Naive thymus-derived CD4-positive, alpha-beta T cell (primary cell): ENCODE results near the gene FKBP1C. TPM values are rescaled to one million over a fixed set of nuclear protein-coding genes. Genes with fewer than 3 reads are reported as not detected.
"Not testable (repeated sequence)": the region's sequence is repeated elsewhere in the genome, so short reads cannot be mapped to it uniquely, and the experiment has no call there.

Experiments
- ATAC-seq: fragments of 150-1000 bp; cut with Tn5 transposase; 2 replicates; pipeline ENCODE4 v1.10.0; 2021; ENCODE audit warnings: mild to moderate bottlenecking, moderate library complexity
- CTCF ChIA-PET: fragments of 350-600 bp; sonication (Branson Sonifier 250); formaldehyde crosslinking; loops from one replicate; lab custom pipeline; 2021; ENCODE audit warnings: antibody characterized with exemption; lab: Charles Lee
- POLR2A ChIA-PET: fragments of 350-600 bp; sonication (Branson Sonifier 250); formaldehyde crosslinking; loops from one replicate; lab custom pipeline; 2021; ENCODE audit warnings: antibody characterized with exemption, inconsistent platforms; lab: Charles Lee
- DNase-seq, 9 donors: peaks; one replicate each; pipeline versions ENCODE4 v3.0.0 to v3.0.0-alpha.2; 2020 to 2022; ENCODE audit warnings: mixed read lengths in 1 of 9
- H3K27ac ChIP-seq: one replicate; pipeline ENCODE4 v1.7.0; 2013; ENCODE audit warnings: mild to moderate bottlenecking, low read depth, low read length, moderate library complexity
- H3K27me3 ChIP-seq, 2 donors: one replicate each; pipeline ENCODE4 v1.7.0; 2013; ENCODE audit warnings: low read length in 2 of 2, mild to moderate bottlenecking in 2 of 2, moderate library complexity in 2 of 2; ENCODE audit not compliant: control insufficient read depth in 2 of 2, insufficient read depth in 2 of 2
- H3K36me3 ChIP-seq, 3 experiments: 1 replicate in 2 of 3; 2 replicates in 1 of 3; pipeline ENCODE4 v1.7.0; 2013; ENCODE audit warnings: low read length in 3 of 3, mild to moderate bottlenecking in 3 of 3, moderate library complexity in 1 of 3; ENCODE audit not compliant: insufficient read depth in 3 of 3, control insufficient read depth in 2 of 3
- H3K4me1 ChIP-seq, 2 donors: one replicate each; pipeline ENCODE4 v1.7.0; 2013; ENCODE audit warnings: low read length in 2 of 2, mild to moderate bottlenecking in 2 of 2, moderate library complexity in 1 of 2; ENCODE audit not compliant: control insufficient read depth in 2 of 2, insufficient read depth in 2 of 2
- H3K4me3 ChIP-seq: 2 replicates; pipeline ENCODE4 v1.7.0; 2013; ENCODE audit warnings: mild to moderate bottlenecking, low read length
- H3K9me3 ChIP-seq, 3 experiments: 1 replicate in 2 of 3; 2 replicates in 1 of 3; pipeline ENCODE4 v1.7.0; 2013; ENCODE audit warnings: low read length in 3 of 3; ENCODE audit not compliant: control insufficient read depth in 2 of 3
- H3K27ac Mint-ChIP-seq, 9 donors: one replicate each; pipeline ENCODE4 v1.8.0; 2020 to 2022; ENCODE audit warnings: mixed read lengths in 9 of 9, mild to moderate bottlenecking in 8 of 9, moderate library complexity in 5 of 9, inconsistent platforms in 2 of 9
- H3K27me3 Mint-ChIP-seq, 5 donors: one replicate each; pipeline ENCODE4 v1.8.0; 2021 to 2022; ENCODE audit warnings: mixed read lengths in 5 of 5, mild to moderate bottlenecking in 1 of 5
- H3K36me3 Mint-ChIP-seq, 5 donors: one replicate each; pipeline ENCODE4 v1.8.0; 2020 to 2022; ENCODE audit warnings: mixed read lengths in 5 of 5, mild to moderate bottlenecking in 3 of 5, inconsistent platforms in 1 of 5
- H3K4me1 Mint-ChIP-seq, 7 donors: one replicate each; pipeline ENCODE4 v1.8.0; 2020 to 2022; ENCODE audit warnings: mixed read lengths in 7 of 7, mild to moderate bottlenecking in 3 of 7, inconsistent platforms in 1 of 7
- H3K4me3 Mint-ChIP-seq, 10 donors: one replicate each; pipeline ENCODE4 v1.8.0; 2020 to 2022; ENCODE audit warnings: mild to moderate bottlenecking in 10 of 10, mixed read lengths in 10 of 10, moderate library complexity in 6 of 10, inconsistent platforms in 2 of 10
- H3K9me3 Mint-ChIP-seq, 11 donors: one replicate each; pipeline ENCODE4 v1.8.0; 2020 to 2022; ENCODE audit warnings: mixed read lengths in 11 of 11, mild to moderate bottlenecking in 4 of 11, inconsistent platforms in 1 of 11, moderate library complexity in 1 of 11
- intact Hi-C, 2 donors: fragments of 100-400 bp; cut with micrococcal nuclease; formaldehyde crosslinking; loops; one replicate each; pipeline ENCODE4 v1.15.1; 2023
- polyA plus RNA-seq, 2 donors: library from polyadenylated mRNA; unstranded; fragments of 300-500 nt; fragmentation: Illumina TruSeq; gene quantifications; one replicate each; pipeline ENCODE4 v1.2.3, GENCODE V29; 2021
- total RNA-seq, 6 experiments: library from RNA in 5 of 6; stranded (reverse) in 5 of 6; gene quantifications; 1 replicate in 5 of 6; 2 replicates in 1 of 6; pipeline ENCODE4 v1.2.3 and lab custom pipeline; 2021 to 2026

The FKBP1C gene
- total and polyA plus RNA-seq, 7 experiments from 2014 or later: 0.15 to 1.6 TPM; not detected in 5

DNA sequence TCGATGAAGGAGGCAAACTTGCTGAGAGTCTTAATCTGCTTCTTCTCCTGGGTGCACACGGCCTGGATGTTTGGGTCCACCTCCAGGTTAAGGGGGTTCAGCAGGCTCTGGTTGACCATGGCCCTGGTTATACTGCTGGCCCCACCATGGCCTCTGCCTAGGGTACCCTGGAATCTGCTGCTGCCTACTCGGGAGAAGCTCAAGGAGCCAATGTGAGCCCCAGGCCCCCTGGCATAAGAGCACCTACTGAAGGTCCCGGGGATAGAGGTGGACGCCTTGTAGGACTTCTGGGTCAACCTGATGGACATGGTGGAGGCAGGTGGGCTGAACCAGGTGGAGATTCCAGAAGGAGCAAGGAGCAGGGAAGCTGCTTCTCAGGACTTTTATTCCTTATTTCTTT, 17.9 kb upstream of the FKBP1C start:
- Mint-ChIP-seq H3K27ac (no peak overlapping the region), H3K36me3 (no peaks in the 10 kb centered on the region), H3K27me3 (peaks cover 0 to 4% (median 0%) of the 10 kb centered on the region in 5 donors), H3K4me1 (no peaks in the 10 kb centered on the region), H3K4me3 (no peak overlapping the region), H3K9me3 (peaks cover 0 to 13% (median 4%) of the 10 kb centered on the region in 11 donors)
- H3K36me3 ChIP-seq: no peaks in the 10 kb centered on the region
- CTCF ChIA-PET: no interaction called here
- DNase-seq: no peak
- H3K4me3 ChIP-seq: no peak overlapping the region
- no peaks in the 10 kb centered on the region for H3K4me1 ChIP-seq
- H3K27me3 ChIP-seq: no peaks in the 10 kb centered on the region
- peak; percentile 22 for ATAC-seq
- H3K27ac ChIP-seq: no peak overlapping the region
- H3K9me3 ChIP-seq: no peaks in the 10 kb centered on the region
- POLR2A ChIA-PET: no interaction called here
- intact Hi-C loops: no loop called here

DNA sequence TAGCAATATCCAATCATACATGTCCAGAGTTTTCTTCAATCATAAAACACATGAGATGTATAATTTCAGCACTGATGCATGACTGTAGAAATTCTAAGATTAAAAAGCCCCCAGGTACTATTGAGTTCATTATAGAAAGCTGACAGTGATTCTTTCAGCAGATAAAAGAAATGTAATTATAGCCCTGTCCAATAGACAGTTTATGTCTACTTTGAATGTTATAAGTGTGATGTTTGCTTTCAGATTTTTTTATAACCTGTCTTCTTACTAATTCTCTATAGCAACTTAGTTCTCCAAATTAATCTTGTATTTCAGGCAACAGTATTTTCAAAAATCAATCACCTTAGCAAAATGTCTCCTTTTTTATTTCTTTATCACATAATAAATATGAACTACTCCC, 13.5 kb upstream of the FKBP1C start:
- Mint-ChIP-seq H3K27me3 (peaks cover 0 to 4% (median 0%) of the 10 kb centered on the region in 5 donors), H3K9me3 (peaks cover 0 to 13% (median 7%) of the 10 kb centered on the region in 11 donors), H3K36me3 (no peaks in the 10 kb centered on the region), H3K4me3 (no peak overlapping the region), H3K4me1 (no peaks in the 10 kb centered on the region), H3K27ac (no peak overlapping the region)
- H3K4me1 ChIP-seq: no peaks in the 10 kb centered on the region
- ATAC-seq: no peak
- no peaks in the 10 kb centered on the region for H3K27me3 ChIP-seq
- ChIA-PET CTCF (no interaction called here), POLR2A (no interaction called here)
- no peaks in the 10 kb centered on the region for H3K9me3 ChIP-seq
- DNase-seq: no peak
- no peaks in the 10 kb centered on the region for H3K36me3 ChIP-seq
- H3K4me3 ChIP-seq: no peak overlapping the region
- H3K27ac ChIP-seq: no peak overlapping the region
- intact Hi-C loops: no loop called here

DNA sequence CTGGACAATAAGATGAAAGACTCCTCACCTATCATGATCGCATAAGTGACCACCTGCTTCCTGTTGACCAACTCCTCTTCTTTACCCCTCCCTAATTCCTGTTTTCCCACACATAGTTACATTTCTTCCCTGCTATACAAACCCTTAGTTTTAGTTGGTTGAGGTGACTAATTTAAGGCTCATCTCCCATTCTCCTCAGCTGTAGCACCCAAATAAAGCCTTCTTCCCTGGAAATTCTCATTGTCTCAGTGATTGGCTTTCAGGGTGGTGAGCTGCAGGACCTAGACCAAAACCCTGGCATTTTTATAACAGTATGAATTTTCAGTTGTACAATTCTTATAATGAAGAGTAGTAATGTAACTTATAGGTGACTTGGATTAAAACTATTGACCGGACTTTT, 2.1 kb downstream of the FKBP1C start:
- H3K4me3 ChIP-seq: no peak overlapping the region
- Mint-ChIP-seq H3K27ac (no peak overlapping the region), H3K9me3 (peaks cover 0 to 31% (median 10%) of the 10 kb centered on the region in 11 donors), H3K4me3 (no peak overlapping the region), H3K27me3 (no peaks in the 10 kb centered on the region), H3K36me3 (peaks cover 0 to 3% (median 0%) of the 10 kb centered on the region in 5 donors), H3K4me1 (no peaks in the 10 kb centered on the region)
- ChIA-PET POLR2A (no interaction called here), CTCF (no interaction called here)
- ATAC-seq (no peak), DNase-seq (no peak)
- H3K4me1 ChIP-seq: no peaks in the 10 kb centered on the region
- H3K27me3 ChIP-seq: no peaks in the 10 kb centered on the region
- H3K36me3 ChIP-seq: no peaks in the 10 kb centered on the region
- intact Hi-C loops: no loop called here
- no peaks in the 10 kb centered on the region for H3K9me3 ChIP-seq
- no peak overlapping the region for H3K27ac ChIP-seq

DNA sequence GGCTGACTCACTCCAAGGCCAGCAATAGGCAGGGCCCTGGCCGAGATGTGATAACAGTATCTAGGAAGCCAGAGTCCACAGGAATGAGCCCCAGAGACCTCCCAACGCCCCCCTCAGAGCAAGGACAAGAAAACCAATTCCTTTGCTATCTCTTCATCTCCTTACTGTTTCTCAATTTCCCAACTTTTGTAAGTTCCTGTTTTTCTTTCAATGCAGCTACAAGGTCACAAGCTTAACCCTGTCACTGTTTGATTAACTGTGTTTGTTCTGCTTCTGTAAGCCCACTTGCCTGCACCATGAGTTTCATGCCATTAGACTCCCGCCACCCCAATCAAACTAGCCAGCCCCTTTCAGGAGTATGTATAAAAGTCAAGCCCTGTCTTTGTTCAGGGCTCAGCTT, 3.5 kb downstream of the FKBP1C start:
- Histone ChIP-seq H3K27ac (no peak overlapping the region), H3K4me3 (no peak overlapping the region), H3K27me3 (no peaks in the 10 kb centered on the region), H3K4me1 (no peaks in the 10 kb centered on the region), H3K9me3 (no peaks in the 10 kb centered on the region), H3K36me3 (no peaks in the 10 kb centered on the region)
- no peak for ATAC-seq
- H3K4me1 Mint-ChIP-seq: no peaks in the 10 kb centered on the region
- DNase-seq: no peak
- CTCF ChIA-PET: no interaction called here
- POLR2A ChIA-PET: no interaction called here
- peaks cover 0 to 3% (median 0%) of the 10 kb centered on the region in 5 donors for H3K36me3 Mint-ChIP-seq
- no peak overlapping the region for H3K27ac Mint-ChIP-seq
- intact Hi-C loops: no loop called here
- no peaks in the 10 kb centered on the region for H3K27me3 Mint-ChIP-seq
- H3K4me3 Mint-ChIP-seq: no peak overlapping the region
- peaks cover 0 to 31% (median 10%) of the 10 kb centered on the region in 11 donors for H3K9me3 Mint-ChIP-seq

DNA sequence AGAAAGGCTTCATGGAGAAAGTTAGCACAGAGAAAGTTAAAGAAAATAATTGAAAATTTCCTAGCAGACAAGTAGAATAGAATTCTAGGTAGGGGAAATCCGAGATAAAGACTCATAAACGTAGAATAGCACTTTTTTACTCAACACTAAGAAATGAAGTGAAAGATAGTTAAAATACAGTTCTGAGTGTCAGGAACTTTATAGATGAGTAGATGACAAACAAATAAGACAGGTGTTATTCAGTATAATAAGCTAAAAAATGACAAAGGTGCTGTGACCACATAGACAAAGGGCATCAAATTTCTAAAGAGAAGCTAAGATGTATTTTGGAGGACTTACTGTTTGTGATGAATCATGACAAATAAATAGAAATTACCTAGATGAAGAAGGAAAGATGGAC, 12.9 kb downstream of the FKBP1C start:
- no peaks in the 10 kb centered on the region for H3K27me3 Mint-ChIP-seq
- DNase-seq (no peak), ATAC-seq (no peak)
- ChIA-PET CTCF (no interaction called here), POLR2A (no interaction called here)
- no peaks in the 10 kb centered on the region for H3K36me3 Mint-ChIP-seq
- no peaks in the 10 kb centered on the region for H3K9me3 ChIP-seq
- no peak overlapping the region for H3K4me3 Mint-ChIP-seq
- H3K4me1 Mint-ChIP-seq: no peaks in the 10 kb centered on the region
- H3K4me1 ChIP-seq: no peaks in the 10 kb centered on the region
- no peak overlapping the region for H3K27ac Mint-ChIP-seq
- no peaks in the 10 kb centered on the region for H3K36me3 ChIP-seq
- no peak overlapping the region for H3K4me3 ChIP-seq
- H3K9me3 Mint-ChIP-seq: peaks cover 0 to 9% (median 2%) of the 10 kb centered on the region in 11 donors
- H3K27ac ChIP-seq: no peak overlapping the region
- no peaks in the 10 kb centered on the region for H3K27me3 ChIP-seq
- intact Hi-C loops: no loop called here

DNA sequence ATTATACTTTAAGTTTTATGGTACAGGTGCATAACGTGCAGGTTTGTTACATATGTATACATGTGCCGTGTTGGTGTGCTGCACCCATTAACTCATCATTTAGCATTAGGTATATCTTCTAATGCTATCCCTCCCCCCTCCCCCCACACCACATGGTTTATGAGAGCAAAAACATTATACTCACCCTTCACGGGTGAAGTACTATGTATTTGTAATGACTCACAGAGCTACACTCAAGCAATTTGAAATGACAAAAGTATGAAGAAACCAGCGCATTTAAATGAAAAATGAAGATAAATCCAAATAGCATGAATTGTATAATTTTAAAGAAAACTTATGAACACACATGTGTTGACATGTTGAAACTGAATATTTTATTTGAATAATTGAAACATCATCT, 14.7 kb downstream of the FKBP1C start:
- H3K27ac ChIP-seq, H3K4me1 Mint-ChIP-seq, H3K27me3 ChIP-seq, H3K9me3 ChIP-seq, ATAC-seq, H3K27me3 Mint-ChIP-seq, POLR2A ChIA-PET, H3K4me1 ChIP-seq, H3K4me3 Mint-ChIP-seq, H3K36me3 ChIP-seq, intact Hi-C loops, H3K4me3 ChIP-seq, H3K27ac Mint-ChIP-seq, H3K36me3 Mint-ChIP-seq, H3K9me3 Mint-ChIP-seq, DNase-seq: not testable (repeated sequence)
- CTCF ChIA-PET: interaction anchor here (0.6 to 0.7 kb wide), 2 partner anchors 21 to 46 kb away, joined by 3 to 4 read pairs; no protein-coding TSS in a partner anchor

DNA sequence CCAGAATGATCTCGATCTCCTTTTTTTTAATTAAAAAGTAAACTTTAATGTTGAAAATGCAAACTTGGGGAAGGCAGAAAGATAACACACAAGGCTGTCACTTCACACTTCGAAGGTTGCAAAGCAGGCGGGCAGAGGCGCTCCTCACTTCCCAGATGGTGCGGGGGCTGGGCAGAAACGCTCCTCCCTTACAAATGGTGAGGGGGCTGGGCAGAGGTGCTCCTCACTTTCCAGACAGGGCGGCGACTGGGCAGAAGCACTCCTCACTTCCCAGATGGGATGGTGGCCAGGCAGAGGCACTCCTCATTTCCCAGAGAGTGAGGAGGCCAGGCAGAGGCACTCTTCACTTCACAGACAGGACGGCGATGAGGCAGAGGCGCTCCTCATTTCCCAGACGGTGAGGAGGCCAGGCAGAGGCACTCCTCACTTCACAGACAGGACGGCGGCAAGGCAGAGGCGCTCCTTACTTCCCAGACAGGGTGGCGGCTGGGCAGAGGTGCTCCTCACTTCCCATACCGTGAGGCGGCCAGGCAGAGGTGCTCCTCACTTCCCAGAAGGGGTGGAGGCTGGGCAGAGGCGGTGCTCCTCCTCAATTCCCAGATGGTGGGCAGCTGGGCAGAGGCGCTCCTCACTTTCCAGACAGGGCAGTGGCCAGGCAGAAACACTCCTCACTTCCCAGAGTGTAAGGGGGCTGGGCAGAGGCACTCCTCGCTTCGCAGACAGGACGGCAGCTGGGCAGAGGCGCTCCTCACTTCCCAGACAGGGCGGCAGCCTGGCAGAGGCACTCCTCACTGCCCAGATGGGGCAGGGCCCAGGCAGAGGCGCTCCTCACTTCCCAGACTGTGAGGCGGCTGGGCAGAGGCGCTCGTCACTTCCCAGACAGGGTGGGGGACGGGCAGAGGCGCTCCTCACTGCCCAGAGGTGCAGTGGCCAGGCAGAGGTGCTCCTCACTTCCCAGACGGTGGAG, 16.9 kb downstream of the FKBP1C start:
- H3K9me3 Mint-ChIP-seq, POLR2A ChIA-PET, H3K4me1 ChIP-seq, H3K27me3 Mint-ChIP-seq, intact Hi-C loops, DNase-seq, H3K27ac ChIP-seq, H3K36me3 Mint-ChIP-seq, CTCF ChIA-PET, H3K9me3 ChIP-seq, H3K27ac Mint-ChIP-seq, H3K4me1 Mint-ChIP-seq, H3K4me3 Mint-ChIP-seq, H3K27me3 ChIP-seq, H3K4me3 ChIP-seq, H3K36me3 ChIP-seq, ATAC-seq: not testable (repeated sequence)
